ENCODE data around the gene LRP1.

LRP1 gene

DNA sequence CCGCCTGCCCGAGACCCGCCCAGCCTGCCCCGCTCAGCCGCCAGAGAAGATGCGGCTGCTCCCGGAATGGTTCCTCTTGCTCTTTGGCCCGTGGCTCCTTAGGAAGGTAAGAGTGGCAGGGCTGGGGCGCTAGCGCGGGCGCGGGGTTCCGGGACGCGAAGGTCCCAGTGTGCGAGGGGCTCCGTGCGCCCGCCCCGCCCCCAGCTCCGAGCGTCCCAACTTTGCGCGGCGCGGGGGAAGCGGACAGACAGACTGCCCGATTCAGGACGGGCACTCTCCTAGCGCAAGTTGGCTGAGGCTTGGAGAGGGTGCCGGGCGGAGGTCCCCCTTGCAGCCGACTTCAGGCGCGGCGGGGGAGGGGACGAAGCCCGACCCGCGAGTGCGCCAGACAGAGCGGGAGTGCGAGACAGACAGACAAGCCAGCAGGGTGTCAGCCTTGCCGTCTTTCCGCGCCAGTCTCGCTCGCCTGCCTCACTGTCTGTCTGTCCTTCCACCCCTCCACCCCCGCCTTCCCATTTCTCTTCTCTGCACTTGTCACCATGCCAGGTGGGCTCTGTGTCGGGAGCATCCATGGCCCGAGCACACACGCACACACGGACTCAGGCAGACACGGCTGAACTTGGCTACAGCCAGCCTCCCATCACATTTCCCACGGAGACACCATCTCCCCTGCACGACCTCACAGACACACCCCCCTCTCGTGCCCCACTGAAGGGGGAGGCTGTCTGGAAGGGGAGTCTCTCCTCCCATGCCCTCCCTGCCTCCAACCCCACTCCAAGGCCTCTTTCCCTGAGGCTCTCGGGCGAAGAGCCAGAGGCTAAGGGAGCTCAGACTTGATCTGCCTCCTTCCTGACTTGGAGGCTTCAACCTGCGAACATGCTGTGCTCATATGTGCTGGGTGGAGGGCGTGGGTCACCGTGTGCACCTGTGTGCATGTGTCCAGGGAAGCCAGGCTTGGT lies 88.9 kb downstream of the LRP1 start:
- ChIA-PET POLR2A (interaction anchor here (1.0 to 7.3 kb wide), 6 partner anchors 10 to 89 kb away, joined by 3 to 87 read pairs (median 3); partner anchors contain the start of genes LRP1, SHMT2 and STAC3), CTCF (interaction anchor here (1.0 to 2.6 kb wide), 4 partner anchors 9 to 26 kb away, joined by 3 to 15 read pairs (median 6); no protein-coding TSS in a partner anchor)
- DNase-seq (ENCODE audit: extremely low spot score): peak; percentile 23
- no peak for TF ChIP-seq BHLHE40 (IDR thresholded peaks at IDR 0.05; ENCODE audit: borderline replicate concordance)
- TF ChIP-seq LEF1 (IDR thresholded peaks at IDR 0.05; ENCODE audit: borderline replicate concordance): no peak
- no peak for TF ChIP-seq NFRKB (IDR thresholded peaks at IDR 0.05)
- TF ChIP-seq FOXM1 (IDR thresholded peaks at IDR 0.05; ENCODE audit: borderline replicate concordance): no peak
- TF ChIP-seq ARNT (IDR thresholded peaks at IDR 0.05): no peak
- no peak for TF ChIP-seq FOXK2 (IDR thresholded peaks at IDR 0.05)
- no peak for TF ChIP-seq SP1 (IDR thresholded peaks at IDR 0.05)
- no peak for TF ChIP-seq PKNOX1 (IDR thresholded peaks at IDR 0.05)

- TF ChIP-seq SP1 (IDR thresholded peaks at IDR 0.05) (no peak), NFRKB (IDR thresholded peaks at IDR 0.05) (no peak), FOXK2 (IDR thresholded peaks at IDR 0.05) (no peak), CTBP1 (IDR thresholded peaks at IDR 0.05; ENCODE audit: borderline replicate concordance) (no peak), ELF4 (IDR thresholded peaks at IDR 0.05) (no peak), TARDBP (IDR thresholded peaks at IDR 0.05) (no peak), PKNOX1 (IDR thresholded peaks at IDR 0.05) (no peak), FOXM1 (IDR thresholded peaks at IDR 0.05; ENCODE audit: borderline replicate concordance) (no peak), SUZ12 (IDR thresholded peaks at IDR 0.05) (no peak), HDGF (IDR thresholded peaks at IDR 0.05; ENCODE audit: borderline replicate concordance) (no peak), FOXA1 (IDR thresholded peaks at IDR 0.05) (no peak), ARNT (IDR thresholded peaks at IDR 0.05) (no peak), ZNF384 (IDR thresholded peaks at IDR 0.05) (no peak), LEF1 (IDR thresholded peaks at IDR 0.05; ENCODE audit: borderline replicate concordance) (no peak), L3MBTL2 (conservative IDR thresholded peaks at IDR 0.05) (no peak), BHLHE40 (IDR thresholded peaks at IDR 0.05; ENCODE audit: borderline replicate concordance) (no peak)
- ChIA-PET CTCF (interaction anchor here (1.0 to 2.6 kb wide), 4 partner anchors 8 to 25 kb away, joined by 3 to 15 read pairs (median 6); no protein-coding TSS in a partner anchor), POLR2A (interaction anchor here (1.0 to 7.3 kb wide), 5 partner anchors 9 to 237 kb away, joined by 3 to 87 read pairs (median 4); partner anchors contain the start of genes INHBE, LRP1 and SHMT2)
- no peak for DNase-seq (ENCODE audit: extremely low spot score)
Observed at GRCh38 chr12:57218030-57218853, 90.0 kb downstream of the LRP1 start.

DNA sequence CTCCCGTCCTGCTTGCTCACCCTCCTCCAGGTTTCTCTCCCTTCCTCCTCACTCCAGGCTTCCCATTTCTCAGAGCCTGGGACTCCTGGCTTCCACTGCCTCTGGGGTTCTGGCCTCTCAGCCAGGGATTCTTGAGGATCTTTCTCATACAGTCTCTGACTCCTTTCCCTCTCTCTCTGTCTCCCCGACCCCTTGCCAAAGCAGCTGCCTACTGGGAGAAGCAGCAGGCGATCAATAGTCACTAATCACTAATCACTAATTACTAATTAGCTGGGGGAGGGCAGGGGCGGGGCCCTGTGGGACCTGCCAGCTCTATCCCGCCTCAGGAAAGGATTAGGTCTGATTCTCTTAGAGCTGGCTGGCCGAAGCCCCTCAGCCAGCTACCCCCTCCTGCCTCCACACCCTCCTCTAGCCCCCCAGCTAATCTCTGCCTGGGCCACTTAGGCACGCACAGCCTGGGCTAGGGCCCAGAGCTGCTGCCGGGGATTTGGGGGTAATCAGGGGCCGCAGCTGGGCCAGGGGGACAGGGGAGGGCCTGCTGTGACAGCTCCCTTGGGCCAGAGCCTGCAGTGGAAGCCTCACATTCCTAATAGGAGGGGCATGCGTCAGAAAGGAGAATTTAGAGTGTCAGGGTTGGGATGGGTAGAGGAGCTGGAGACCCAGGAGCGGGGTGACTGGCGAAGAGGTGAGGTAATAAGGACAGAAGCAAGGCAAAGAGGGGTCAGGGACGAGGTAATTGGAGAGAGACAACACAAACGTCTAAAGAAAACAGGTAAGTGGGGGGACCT lies 91.1 kb downstream of the LRP1 start:
- no peak for DNase-seq (ENCODE audit: extremely low spot score)
- no peak for TF ChIP-seq BHLHE40 (IDR thresholded peaks at IDR 0.05; ENCODE audit: borderline replicate concordance)
- no peak for TF ChIP-seq FOXA1 (IDR thresholded peaks at IDR 0.05)
- no peak for TF ChIP-seq FOXM1 (IDR thresholded peaks at IDR 0.05; ENCODE audit: borderline replicate concordance)
- ChIA-PET POLR2A (interaction anchor here (0.9 to 7.3 kb wide), 3 partner anchors 12 to 236 kb away, joined by 3 to 87 read pairs (median 6); partner anchors contain the start of genes INHBE and SHMT2), CTCF (interaction anchor here (0.5 to 2.6 kb wide), 5 partner anchors 18 to 30 kb away, joined by 3 to 15 read pairs (median 4); a partner anchor contains a TSS)

DNA sequence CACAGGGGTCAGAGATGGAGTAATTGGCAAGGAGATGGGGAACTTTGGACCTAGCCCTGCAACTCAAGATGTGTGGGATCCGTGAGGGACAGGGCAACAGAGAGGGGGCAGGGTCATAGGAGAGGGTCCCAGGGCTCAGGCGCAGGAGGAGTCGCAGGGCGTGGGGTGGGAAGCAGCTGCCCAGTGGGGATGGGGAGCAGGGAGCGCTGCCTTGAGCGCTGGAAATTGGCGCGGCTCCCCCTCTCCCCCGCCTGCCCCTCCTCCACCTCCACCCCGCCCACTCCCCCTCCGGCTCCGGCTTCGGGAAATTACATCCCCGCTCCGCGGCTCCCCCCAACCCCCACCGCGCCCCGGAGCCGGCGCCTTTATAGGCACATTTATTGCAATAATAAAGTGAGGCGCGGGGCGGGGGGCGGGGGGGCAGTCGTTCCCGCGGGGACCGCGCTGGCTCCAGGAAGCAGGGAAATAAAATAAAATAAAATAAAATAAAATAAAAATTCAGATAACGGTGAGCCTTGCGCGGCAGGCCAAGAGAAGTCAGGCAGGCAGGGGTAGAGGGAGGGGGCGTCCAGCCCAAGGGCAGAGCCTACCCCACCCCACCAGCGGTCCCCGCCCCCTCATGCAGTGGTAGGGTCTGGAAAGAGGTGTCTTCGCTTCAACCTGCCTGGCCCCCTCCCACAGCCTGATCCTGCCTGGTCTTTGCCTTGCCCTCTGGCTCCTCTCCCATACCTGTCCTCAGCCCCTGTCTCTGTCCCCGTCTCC lies 91.9 kb downstream of the LRP1 start:
- ChIA-PET CTCF (interaction anchor here (0.7 to 1.1 kb wide), 3 partner anchors 17 to 30 kb away, joined by 3 to 10 read pairs (median 4); a partner anchor contains a TSS), POLR2A (interaction anchor here (0.9 to 7.3 kb wide), 3 partner anchors 11 to 235 kb away, joined by 3 to 87 read pairs (median 6); partner anchors contain the start of genes INHBE and SHMT2)
- TF ChIP-seq TARDBP (IDR thresholded peaks at IDR 0.05): no peak
- no peak for DNase-seq (ENCODE audit: extremely low spot score)

GRCh38 chr12:57220770-57221168 lies 92.5 kb downstream of the LRP1 start:
- POLR2A ChIA-PET: interaction anchor here (1.2 kb wide), 1 partner anchor 9 kb away, joined by 6 read pairs; the partner anchor contains the start of gene SHMT2
- no peak for DNase-seq (ENCODE audit: extremely low spot score)
- no peak for TF ChIP-seq PKNOX1 (IDR thresholded peaks at IDR 0.05)
- TF ChIP-seq CTBP1 (IDR thresholded peaks at IDR 0.05; ENCODE audit: borderline replicate concordance): no peak
- no peak for TF ChIP-seq ARNT (IDR thresholded peaks at IDR 0.05)
- no peak for TF ChIP-seq HDGF (IDR thresholded peaks at IDR 0.05; ENCODE audit: borderline replicate concordance)
- no peak for TF ChIP-seq NFRKB (IDR thresholded peaks at IDR 0.05)
- CTCF ChIA-PET: interaction anchor here (0.5 kb wide), 1 partner anchor 56 kb away, joined by 4 read pairs; no protein-coding TSS in a partner anchor

Data from HEK293T (cell line).